Measurements from ENCODE around the gene E2F2. TPM values are rescaled to one million over a fixed set of nuclear protein-coding genes. Genes with fewer than 3 reads are reported as not detected.

The E2F2 gene
- total RNA-seq, 1 donor from 2014 or later: 1.1 TPM

- no peak for DNase-seq
- ATAC-seq: no peak
- no peaks in the 10 kb centered on the region for H3K9me3 ChIP-seq
- H3K27ac ChIP-seq: no peak overlapping the region
- no peak overlapping the region for H3K4me3 ChIP-seq
- intact Hi-C loops (cut with DNase I): no loop called here
- no peak for TF ChIP-seq CTCF (IDR thresholded peaks at IDR 0.05)
- H3K27me3 ChIP-seq (ENCODE audit: low read depth): no peaks in the 10 kb centered on the region
- H3K4me1 ChIP-seq: no peaks in the 10 kb centered on the region
- no peaks in the 10 kb centered on the region for H3K36me3 ChIP-seq
These were observed 13.5 kb downstream of the E2F2 start for GRCh38 chr1:23517581-23517980.

DNA sequence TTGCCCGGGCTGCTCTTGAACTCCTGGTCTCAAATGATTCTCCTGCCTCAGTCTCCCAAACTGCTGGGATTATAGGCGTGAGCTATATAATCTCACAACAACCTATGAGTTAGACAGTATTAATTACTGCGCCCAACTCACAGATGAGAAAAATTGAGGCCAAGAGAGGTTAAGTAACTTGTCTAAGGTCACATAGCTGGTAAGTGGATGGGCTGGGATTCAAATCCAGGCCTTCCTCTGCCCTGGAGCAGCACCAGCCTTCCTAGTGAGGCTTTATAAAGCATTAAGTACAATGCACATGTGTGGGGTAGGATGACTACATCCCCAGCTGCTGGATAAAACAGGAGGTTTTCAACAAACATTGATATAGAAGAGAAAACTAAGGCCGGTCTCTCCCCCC is 15.1 kb downstream of the E2F2 start:
- H3K27ac ChIP-seq: no peak overlapping the region
- TF ChIP-seq CTCF (IDR thresholded peaks at IDR 0.05): no peak
- DNase-seq: no peak
- no peak overlapping the region for H3K4me3 ChIP-seq
- no peaks in the 10 kb centered on the region for H3K9me3 ChIP-seq
- no peak for ATAC-seq
- H3K27me3 ChIP-seq (ENCODE audit: low read depth): no peaks in the 10 kb centered on the region
- intact Hi-C loops (cut with DNase I): no loop called here
- H3K4me1 ChIP-seq: no peaks in the 10 kb centered on the region
- H3K36me3 ChIP-seq: no peaks in the 10 kb centered on the region

GRCh38 chr1:23514111-23514679 is 16.8 kb downstream of the E2F2 start:
- DNase-seq (no peak), ATAC-seq (no peak)
- no peak overlapping the region for H3K27ac ChIP-seq
- intact Hi-C loops (cut with DNase I): no loop called here
- no peaks in the 10 kb centered on the region for H3K36me3 ChIP-seq
- H3K9me3 ChIP-seq: no peaks in the 10 kb centered on the region
- no peaks in the 10 kb centered on the region for H3K27me3 ChIP-seq (ENCODE audit: low read depth)
- TF ChIP-seq CTCF (IDR thresholded peaks at IDR 0.05): no peak
- H3K4me3 ChIP-seq: no peak overlapping the region
- H3K4me1 ChIP-seq: no peaks in the 10 kb centered on the region

GRCh38 chr1:23509896-23510295 is 21.1 kb downstream of the E2F2 start:
- no peaks in the 10 kb centered on the region for H3K9me3 ChIP-seq
- TF ChIP-seq CTCF (IDR thresholded peaks at IDR 0.05): no peak
- no peaks in the 10 kb centered on the region for H3K36me3 ChIP-seq
- H3K4me1 ChIP-seq: no peaks in the 10 kb centered on the region
- intact Hi-C loops (cut with DNase I): no loop called here
- no peak overlapping the region for H3K4me3 ChIP-seq
- ATAC-seq (no peak), DNase-seq (no peak)
- no peaks in the 10 kb centered on the region for H3K27me3 ChIP-seq (ENCODE audit: low read depth)
- H3K27ac ChIP-seq: no peak overlapping the region

DNA sequence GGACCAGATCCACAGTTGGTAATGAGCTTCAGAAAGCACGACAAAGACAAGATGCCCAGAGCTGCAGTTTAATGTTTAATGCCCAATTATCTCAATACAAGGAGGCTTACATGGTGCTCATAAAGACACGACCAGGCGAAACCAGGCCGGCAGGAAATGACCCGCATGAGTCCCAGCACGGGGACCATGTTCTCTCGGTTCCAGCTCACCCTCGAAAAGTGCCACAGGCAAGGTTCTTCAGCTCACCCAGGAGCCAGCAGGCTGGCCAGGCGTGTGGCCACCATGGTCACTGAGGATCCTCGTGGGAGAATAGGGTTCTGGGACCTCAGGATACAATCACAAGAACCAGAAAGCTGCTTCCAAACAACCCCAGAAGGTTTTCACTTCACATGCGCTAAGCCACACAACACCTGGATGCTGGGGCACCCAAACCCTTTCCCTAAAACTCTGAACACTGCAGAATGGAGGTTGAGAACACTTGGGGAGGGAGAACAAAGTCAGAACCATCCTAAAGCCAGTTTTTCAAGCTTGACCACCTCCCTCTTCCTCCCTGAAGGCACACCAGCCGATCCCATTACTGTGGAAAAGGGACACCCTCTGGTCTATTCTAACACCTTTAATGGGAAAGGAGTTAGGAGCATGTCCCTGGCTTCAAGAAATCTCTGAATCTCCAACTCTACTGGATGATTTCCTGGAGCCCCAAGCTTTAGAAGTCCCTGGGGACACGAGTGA is 24.5 kb downstream of the E2F2 start:
- Histone ChIP-seq H3K4me3 (no peak overlapping the region), H3K27ac (no peak overlapping the region), H3K27me3 (ENCODE audit: low read depth) (no peaks in the 10 kb centered on the region), H3K9me3 (no peaks in the 10 kb centered on the region), H3K4me1 (no peaks in the 10 kb centered on the region), H3K36me3 (no peaks in the 10 kb centered on the region)
- DNase-seq: no peak
- no peak for ATAC-seq
- intact Hi-C loops (cut with DNase I): no loop called here
- no peak for TF ChIP-seq CTCF (IDR thresholded peaks at IDR 0.05)
